ENCODE measurements around the gene ARHGEF4.

Gene ARHGEF4

GRCh38 chr2:130839011-130839780 lies 2.5 kb downstream of the ARHGEF4 start:
- H3K9me3 ChIP-seq (replicated peaks; ENCODE audit: insufficient read depth, low read length), result no peaks in the 10 kb centered on the region
- no peak overlapping the region for H3K4me3 ChIP-seq (ENCODE audit: low read length)
- H2AFZ ChIP-seq (ENCODE audit: low read length), result no peak overlapping the region
- H4K20me1 ChIP-seq (ENCODE audit: insufficient read depth, low read length), result no peaks in the 10 kb centered on the region
- H3K79me2 ChIP-seq (ENCODE audit: low read length), result no peaks in the 10 kb centered on the region
- H3K27me3 ChIP-seq (replicated peaks; ENCODE audit: insufficient read depth, low read length), result no peaks in the 10 kb centered on the region; the same call in 1 of the 2 replicates
- H3F3A ChIP-seq (ENCODE audit: insufficient read depth, low read length), result no peaks in the 10 kb centered on the region
- no peaks in the 10 kb centered on the region for H3K4me1 ChIP-seq (ENCODE audit: low read length)
- H3K9me2 ChIP-seq (replicated peaks; ENCODE audit: insufficient read depth, low read length), result no peaks in the 10 kb centered on the region
- no peak overlapping the region for H3K4me2 ChIP-seq (ENCODE audit: low read depth, low read length)
- no peak overlapping the region for H3K9ac ChIP-seq (ENCODE audit: low read length)
- H3K27ac ChIP-seq (ENCODE audit: low read length), result no peak overlapping the region
- H3K36me3 ChIP-seq (replicated peaks; ENCODE audit: insufficient read depth, low read length), result no peaks in the 10 kb centered on the region
- DNase-seq, result no peak
- TF ChIP-seq CTCF (IDR thresholded peaks at IDR 0.05; ENCODE audit: low read length) (no peak), EZH2 (optimal IDR thresholded peaks at IDR 0.05; ENCODE audit: low read depth, low read length) (no peak), EZH2phosphoT487 (IDR thresholded peaks at IDR 0.05; ENCODE audit: low read length) (no peak)

GRCh38 chr2:130840506-130840905 lies 3.8 kb downstream of the ARHGEF4 start:
- no peaks in the 10 kb centered on the region for H3K9me3 ChIP-seq (replicated peaks; ENCODE audit: insufficient read depth, low read length)
- no peaks in the 10 kb centered on the region for H3F3A ChIP-seq (ENCODE audit: insufficient read depth, low read length)
- no peaks in the 10 kb centered on the region for H3K36me3 ChIP-seq (replicated peaks; ENCODE audit: insufficient read depth, low read length)
- no peaks in the 10 kb centered on the region for H4K20me1 ChIP-seq (ENCODE audit: insufficient read depth, low read length)
- DNase-seq, result no peak
- no peak overlapping the region for H3K27ac ChIP-seq (ENCODE audit: low read length)
- H3K9me2 ChIP-seq (replicated peaks; ENCODE audit: insufficient read depth, low read length), result no peaks in the 10 kb centered on the region
- H3K27me3 ChIP-seq (replicated peaks; ENCODE audit: insufficient read depth, low read length), result no peaks in the 10 kb centered on the region
- H3K79me2 ChIP-seq (ENCODE audit: low read length), result no peaks in the 10 kb centered on the region
- H2AFZ ChIP-seq (ENCODE audit: low read length), result no peak overlapping the region
- no peak overlapping the region for H3K9ac ChIP-seq (ENCODE audit: low read length)
- no peaks in the 10 kb centered on the region for H3K4me1 ChIP-seq (ENCODE audit: low read length)
- H3K4me3 ChIP-seq (ENCODE audit: low read length), result no peak overlapping the region
- H3K4me2 ChIP-seq (ENCODE audit: low read depth, low read length), result no peak overlapping the region
- no peak for TF ChIP-seq EZH2phosphoT487 (IDR thresholded peaks at IDR 0.05; ENCODE audit: low read length)
- TF ChIP-seq CTCF (IDR thresholded peaks at IDR 0.05; ENCODE audit: low read length), result no peak
- no peak for TF ChIP-seq EZH2 (optimal IDR thresholded peaks at IDR 0.05; ENCODE audit: low read depth, low read length)

GRCh38 chr2:130841741-130842365 lies 5.1 kb downstream of the ARHGEF4 start:
- no peaks in the 10 kb centered on the region for H3K9me3 ChIP-seq (replicated peaks; ENCODE audit: insufficient read depth, low read length)
- TF ChIP-seq CTCF (IDR thresholded peaks at IDR 0.05; ENCODE audit: low read length) (no peak), EZH2 (optimal IDR thresholded peaks at IDR 0.05; ENCODE audit: low read depth, low read length) (no peak), EZH2phosphoT487 (IDR thresholded peaks at IDR 0.05; ENCODE audit: low read length) (no peak)
- H4K20me1 ChIP-seq (ENCODE audit: insufficient read depth, low read length), result no peaks in the 10 kb centered on the region
- H2AFZ ChIP-seq (ENCODE audit: low read length), result no peak overlapping the region
- H3K4me3 ChIP-seq (ENCODE audit: low read length), result no peak overlapping the region
- H3F3A ChIP-seq (ENCODE audit: insufficient read depth, low read length), result no peaks in the 10 kb centered on the region
- no peaks in the 10 kb centered on the region for H3K27me3 ChIP-seq (replicated peaks; ENCODE audit: insufficient read depth, low read length)
- H3K27ac ChIP-seq (ENCODE audit: low read length), result no peak overlapping the region
- no peak overlapping the region for H3K9ac ChIP-seq (ENCODE audit: low read length)
- H3K9me2 ChIP-seq (replicated peaks; ENCODE audit: insufficient read depth, low read length), result no peaks in the 10 kb centered on the region
- no peak overlapping the region for H3K4me2 ChIP-seq (ENCODE audit: low read depth, low read length)
- no peaks in the 10 kb centered on the region for H3K4me1 ChIP-seq (ENCODE audit: low read length)
- H3K36me3 ChIP-seq (replicated peaks; ENCODE audit: insufficient read depth, low read length), result no peaks in the 10 kb centered on the region
- no peak for DNase-seq
- no peaks in the 10 kb centered on the region for H3K79me2 ChIP-seq (ENCODE audit: low read length)
